Fibroblast of lung (primary cell): ENCODE data around the gene CD58. TPM values are rescaled to one million over a fixed set of nuclear protein-coding genes. Genes with fewer than 3 reads are reported as not detected.

ENCODE experiments used
- DNase-seq, 2 donors: peaks; one replicate each; pipeline versions ENCODE4 v3.0.0 to v3.0.0-alpha.2; 2010; ENCODE audit warnings: low read depth in 2 of 2
- H2AFZ ChIP-seq: 2 replicates; pipeline ENCODE4 v1.5.1; 2012; ENCODE audit warnings: low read length, control low read depth, inconsistent platforms
- H3K27ac ChIP-seq: 2 replicates; pipeline ENCODE4 v1.5.1; 2011; ENCODE audit warnings: low read length, control low read depth; ENCODE audit not compliant: insufficient read depth
- H3K27me3 ChIP-seq: 2 replicates; pipeline ENCODE4 v1.5.1; 2011; ENCODE audit warnings: mild to moderate bottlenecking, low read length; ENCODE audit not compliant: control insufficient read depth, insufficient read depth
- H3K36me3 ChIP-seq: 2 replicates; pipeline ENCODE4 v1.5.1; 2011; ENCODE audit warnings: low read length; ENCODE audit not compliant: control insufficient read depth, insufficient read depth
- H3K4me1 ChIP-seq: 2 replicates; pipeline ENCODE4 v1.5.1; 2011; ENCODE audit warnings: low read length; ENCODE audit not compliant: control insufficient read depth, insufficient read depth; ENCODE audit errors: extremely low read depth
- H3K4me2 ChIP-seq: 2 replicates; pipeline ENCODE4 v1.5.1; 2011; ENCODE audit warnings: low read length, control low read depth; ENCODE audit not compliant: insufficient read depth; ENCODE audit errors: extremely low read depth
- H3K4me3 ChIP-seq, 4 experiments: fragments of 200-600 bp in 1 of 4; sonication (generic) in 1 of 4; replicated peaks in 1 of 4; 2 replicates each; pipeline ENCODE4 v1.5.1; 2011 to 2016; ENCODE audit warnings: low read length in 4 of 4, low read depth in 3 of 4, mild to moderate bottlenecking in 3 of 4, control low read depth in 2 of 4, inconsistent platforms in 1 of 4, mixed read lengths in 1 of 4; ENCODE audit not compliant: insufficient read depth in 1 of 4; ENCODE audit errors: control extremely low read depth in 1 of 4
- H3K79me2 ChIP-seq: 2 replicates; pipeline ENCODE4 v1.5.1; 2012; ENCODE audit warnings: mild to moderate bottlenecking, low read length, inconsistent platforms; ENCODE audit not compliant: control insufficient read depth, insufficient read depth
- H3K9ac ChIP-seq: 2 replicates; pipeline ENCODE4 v1.5.1; 2011; ENCODE audit warnings: mild to moderate bottlenecking, low read length, control low read depth; ENCODE audit not compliant: insufficient read depth
- H3K9me3 ChIP-seq: 2 replicates; pipeline ENCODE4 v1.5.1; 2012; ENCODE audit warnings: low read depth, low read length; ENCODE audit not compliant: control insufficient read depth, insufficient read depth
- H4K20me1 ChIP-seq: 2 replicates; pipeline ENCODE4 v1.5.1; 2011; ENCODE audit warnings: low read length; ENCODE audit not compliant: control insufficient read depth, insufficient read depth; ENCODE audit errors: extremely low read depth
- CTCF ChIP-seq, 2 donors: IDR thresholded peaks in 1 of 2; conservative IDR thresholded peaks in 1 of 2; 1 replicate in 1 of 2; 2 replicates in 1 of 2; pipeline ENCODE4 v1.5.1; 2011 to 2012; ENCODE audit warnings: low read length in 2 of 2, control low read depth in 1 of 2, inconsistent platforms in 1 of 2, low read depth in 1 of 2, mild to moderate bottlenecking in 1 of 2
- EZH2 ChIP-seq: IDR thresholded peaks from 2 replicates; pipeline ENCODE4 v1.5.1; 2012; ENCODE audit warnings: low read length, control low read depth, mild to moderate bottlenecking; ENCODE audit errors: missing control alignments
- polyA plus RNA-seq, 2 donors: library from polyadenylated mRNA; depleted of rRNA in 1 of 2; stranded (reverse) in 1 of 2; unstranded in 1 of 2; fragments of >200 nt; gene quantifications; 2 replicates each; pipeline ENCODE4 v1.2.1, GENCODE V29; 2011 to 2012; ENCODE audit warnings: missing spikeins in 1 of 2
- total RNA-seq: library from RNA; depleted of rRNA; stranded (reverse); fragments of >200 nt; gene quantifications from 2 replicates; pipeline ENCODE4 v1.2.1, GENCODE V29; 2014

CD58 gene
- total and polyA plus RNA-seq, 2 donors (not counting 1 experiment from before 2014, with no cell fraction given): 8.4 to 16.3 TPM

- Histone ChIP-seq H3K27ac (peak overlapping the region; percentile 67), H2AFZ (no peak overlapping the region), H3K79me2 (no peaks in the 10 kb centered on the region), H3K36me3 (no peaks in the 10 kb centered on the region), H3K9me3 (no peaks in the 10 kb centered on the region), H3K4me3 (no peak overlapping the region), H4K20me1 (no peaks in the 10 kb centered on the region), H3K4me1 (peaks cover 17% of the 10 kb centered on the region), H3K4me2 (no peak overlapping the region), H3K9ac (no peak overlapping the region), H3K27me3 (no peaks in the 10 kb centered on the region)
- no peak for DNase-seq
- TF ChIP-seq EZH2 (no peak), CTCF (conservative IDR thresholded peaks at IDR 0.05 in 1 of 2, IDR thresholded peaks at IDR 0.05 in 1 of 2; ENCODE audit: low read depth in 1 of 2, low read length in 2 of 2) (no peak)
Measured at GRCh38 chr1:116508085-116508983, 62.5 kb downstream of the CD58 start.

- Histone ChIP-seq H3K4me3 (no peak overlapping the region), H3K36me3 (no peaks in the 10 kb centered on the region), H2AFZ (no peak overlapping the region), H3K79me2 (no peaks in the 10 kb centered on the region), H3K27ac (no peak overlapping the region), H3K9me3 (no peaks in the 10 kb centered on the region), H3K4me1 (peaks cover 17% of the 10 kb centered on the region), H3K27me3 (no peaks in the 10 kb centered on the region), H3K9ac (no peak overlapping the region), H3K4me2 (no peak overlapping the region), H4K20me1 (no peaks in the 10 kb centered on the region)
- TF ChIP-seq CTCF (conservative IDR thresholded peaks at IDR 0.05 in 1 of 2, IDR thresholded peaks at IDR 0.05 in 1 of 2; ENCODE audit: low read depth in 1 of 2, low read length in 2 of 2) (no peak), EZH2 (no peak)
- no peak for DNase-seq
Measured at GRCh38 chr1:116507631-116508030, 63.2 kb downstream of the CD58 start.

GRCh38 chr1:116506132-116507004 is 64.5 kb downstream of the CD58 start:
- peak in 1 of 2 donors; percentile 54 for DNase-seq
- Histone ChIP-seq H3K27me3 (no peaks in the 10 kb centered on the region), H4K20me1 (no peaks in the 10 kb centered on the region), H3K4me2 (no peak overlapping the region), H3K79me2 (no peaks in the 10 kb centered on the region), H3K9ac (no peak overlapping the region), H3K9me3 (no peaks in the 10 kb centered on the region), H3K4me3 (no peak overlapping the region), H3K36me3 (no peaks in the 10 kb centered on the region), H2AFZ (no peak overlapping the region), H3K4me1 (peaks cover 17% of the 10 kb centered on the region), H3K27ac (no peak overlapping the region)
- TF ChIP-seq EZH2 (no peak), CTCF (conservative IDR thresholded peaks at IDR 0.05 in 1 of 2, IDR thresholded peaks at IDR 0.05 in 1 of 2; ENCODE audit: low read depth in 1 of 2, low read length in 2 of 2) (no peak)
